Measurements from ENCODE around the gene BRD8.
"Not testable (repeated sequence)": the region's sequence is repeated elsewhere in the genome, so short reads cannot be mapped to it uniquely, and the experiment has no call there.

BRD8 gene

GRCh38 chr5:138178516-138179276 lies at the start of gene BRD8, which contains the start of gene KIF20A:
TSS of gene BRD8 (minus strand) at chr5:138178630. CDS start at chr5:138178614, 16 bp downstream.
TSS of gene KIF20A (plus strand) at chr5:138179112. CDS start at chr5:138179681, 569 bp downstream.
- peak; percentile 98 for DNase-seq

GRCh38 chr5:138226910-138227309 lies 48.5 kb upstream of the BRD8 start:
- no peak for DNase-seq

DNA sequence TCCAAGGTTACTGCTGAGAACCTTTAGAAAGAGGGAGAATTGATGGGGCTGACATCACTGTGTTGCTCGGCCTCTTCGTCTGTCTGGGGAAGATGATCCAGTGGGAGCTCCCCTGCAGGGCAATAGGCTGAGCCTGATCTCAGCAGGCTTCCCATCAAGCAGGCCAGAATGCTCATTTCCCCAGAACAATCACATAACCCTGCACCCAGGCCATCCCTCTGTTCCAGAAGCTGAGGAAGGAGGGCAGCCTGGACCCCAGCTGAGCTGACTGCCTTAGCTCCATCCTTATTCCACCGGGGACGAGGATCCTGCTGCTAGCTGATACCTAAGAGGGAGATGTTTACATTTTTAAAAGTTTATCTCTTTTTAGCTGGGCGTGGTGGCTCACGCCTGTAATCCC lies 46.3 kb upstream of the BRD8 start:
- DNase-seq, result no peak

DNA sequence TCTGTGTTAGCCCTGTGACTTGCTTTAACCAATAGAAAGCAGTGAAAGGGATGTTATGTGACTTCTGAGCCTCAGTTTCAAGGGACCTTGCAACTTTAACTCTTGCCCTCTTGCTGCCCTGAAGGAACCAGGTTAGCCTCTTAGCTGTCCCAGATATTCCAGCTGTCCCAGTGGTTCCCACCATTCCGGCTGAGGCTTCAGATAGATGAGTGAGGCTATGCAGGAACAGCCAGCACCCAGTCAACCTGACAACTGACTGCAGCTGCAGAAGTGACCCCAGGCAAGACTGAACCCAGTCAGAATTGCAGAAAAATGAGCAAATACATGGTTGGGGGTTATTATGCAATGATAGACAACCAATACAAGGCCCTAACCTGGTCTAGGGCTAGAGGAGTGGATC lies 45.1 kb upstream of the BRD8 start:
- no peak for DNase-seq

DNA sequence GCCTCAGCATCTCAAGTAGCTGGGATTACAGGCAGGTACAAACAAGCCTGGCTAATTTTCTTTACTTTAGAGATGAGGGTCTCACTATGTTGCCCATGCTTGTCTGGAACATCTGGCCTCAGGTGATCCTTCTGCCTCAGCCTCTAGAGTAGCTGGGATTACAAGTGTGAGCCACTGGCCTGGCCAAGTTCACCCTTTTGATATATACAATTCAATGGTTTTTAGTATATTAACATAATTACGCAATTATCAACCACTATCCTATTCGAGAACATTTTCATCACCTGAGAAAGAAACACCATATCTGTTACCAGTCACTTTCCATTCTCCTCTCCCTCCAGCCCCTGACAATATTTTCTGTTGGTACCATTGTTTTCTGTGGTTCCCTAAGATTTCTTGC lies 38.4 kb upstream of the BRD8 start:
- DNase-seq, result no peak

DNA sequence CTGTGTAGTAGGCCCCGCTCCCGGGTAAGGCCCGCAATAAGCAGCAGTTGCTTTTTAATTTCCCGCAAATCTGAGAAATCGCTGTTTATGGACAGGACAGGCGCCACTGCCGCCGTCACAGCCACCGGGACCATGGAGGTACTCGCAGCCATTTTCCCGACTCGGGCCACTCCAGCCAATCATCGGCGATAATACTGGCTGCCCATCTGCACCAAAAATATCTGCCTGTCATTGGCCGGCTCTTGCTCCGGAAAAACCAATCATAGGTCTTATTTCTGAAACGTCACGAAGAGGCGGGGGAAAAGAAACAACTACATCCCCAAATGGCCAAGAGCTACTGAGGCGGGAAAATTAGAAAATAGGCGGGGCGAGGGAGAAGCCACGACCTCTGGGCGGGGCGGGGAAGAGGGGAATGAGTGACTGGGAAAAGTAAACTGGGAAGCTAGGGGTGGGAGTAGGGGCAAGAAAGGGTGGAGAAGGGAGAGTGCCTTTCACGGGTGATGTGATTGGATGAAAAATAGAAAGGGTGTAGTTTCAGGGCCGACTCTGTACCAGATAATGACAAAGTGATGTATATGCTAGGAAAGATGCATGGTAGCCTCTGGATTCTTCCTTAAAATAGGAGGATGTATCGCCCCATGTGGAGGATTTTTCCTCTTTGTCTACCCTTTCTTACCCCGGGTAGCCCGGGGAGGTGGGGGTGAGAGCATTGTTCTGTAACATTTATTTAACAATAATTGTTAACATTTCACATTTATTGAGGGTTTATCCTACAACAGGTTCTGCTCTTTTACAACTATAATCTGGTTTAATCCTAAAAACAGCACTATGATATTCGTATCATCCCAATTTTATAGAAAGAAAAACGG lies 35.0 kb upstream of the BRD8 start, which contains the start of gene CDC23:
CDC23 (minus strand) TSS at position 163 of the 869 bp plus-strand sequence; CDS start at position 152, 11 bp downstream.
- DNase-seq, result peak; percentile 98

- peak; percentile 45 for DNase-seq
These were observed 34.4 kb upstream of the BRD8 start for GRCh38 chr5:138212828-138213160.

DNA sequence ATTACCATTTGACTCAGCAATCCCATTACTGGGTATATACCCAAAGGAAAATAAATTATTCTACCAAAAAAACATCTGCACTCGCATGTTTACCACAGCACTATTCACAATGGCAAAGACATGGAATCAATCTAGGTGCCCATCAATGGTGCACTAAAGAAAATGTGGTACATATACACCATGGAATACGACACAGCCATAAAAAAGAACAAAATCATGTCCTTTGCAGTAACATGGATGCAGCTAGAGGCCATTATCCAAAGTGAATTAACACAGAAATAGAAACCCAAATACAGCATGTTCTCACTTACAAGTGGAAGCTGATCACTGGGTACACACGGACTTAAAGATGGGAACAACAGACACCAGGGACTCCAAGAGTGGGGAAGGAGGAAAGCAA lies 32.6 kb upstream of the BRD8 start:
- no peak for DNase-seq

DNA sequence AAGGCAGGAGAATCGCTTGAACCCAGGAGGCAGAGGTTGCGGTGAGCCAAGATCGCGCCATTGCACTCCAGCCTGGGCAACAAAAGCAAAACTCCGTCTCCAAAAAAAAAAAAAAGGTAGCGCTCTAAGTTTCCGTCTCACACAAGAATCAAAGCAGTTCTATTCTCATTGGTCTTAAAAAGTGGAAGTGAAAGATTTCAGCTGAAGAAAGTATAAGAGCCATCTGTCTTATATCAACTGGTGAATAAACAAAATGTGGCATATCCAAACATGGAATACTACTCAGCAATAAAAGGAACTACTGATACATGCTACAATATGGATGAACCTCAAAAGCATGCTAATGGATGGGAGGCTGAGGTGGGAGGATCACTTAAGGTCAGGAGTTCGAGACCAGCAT lies 15.4 kb upstream of the BRD8 start:
- DNase-seq, result not testable (repeated sequence)

DNA sequence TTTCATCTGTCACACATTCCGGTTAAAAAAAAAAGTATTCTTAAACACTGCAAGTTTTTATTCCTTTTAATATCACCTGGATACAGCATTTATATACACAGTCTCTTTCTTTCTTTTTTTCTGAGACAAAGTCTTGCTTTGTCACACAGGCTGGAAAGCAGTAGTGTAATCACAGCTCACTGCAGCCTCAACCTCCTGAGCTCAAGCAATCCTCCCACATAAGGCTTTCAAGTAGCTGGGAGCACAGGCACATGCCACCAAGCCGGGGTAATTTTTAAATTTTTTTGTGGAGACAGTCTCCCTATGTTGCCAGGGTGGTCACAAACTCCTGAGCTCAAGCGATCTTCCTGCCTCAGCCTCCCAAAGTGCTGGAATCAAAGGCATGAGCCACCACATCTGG lies 14.4 kb upstream of the BRD8 start:
- DNase-seq, result no peak

- DNase-seq, result no peak
These were observed 10.2 kb upstream of the BRD8 start for GRCh38 chr5:138188626-138189025.

- no peak for DNase-seq
These were observed 7.6 kb upstream of the BRD8 start for GRCh38 chr5:138186002-138186447.

GRCh38 chr5:138182808-138183207 lies 4.4 kb upstream of the BRD8 start:
- no peak for DNase-seq

DNA sequence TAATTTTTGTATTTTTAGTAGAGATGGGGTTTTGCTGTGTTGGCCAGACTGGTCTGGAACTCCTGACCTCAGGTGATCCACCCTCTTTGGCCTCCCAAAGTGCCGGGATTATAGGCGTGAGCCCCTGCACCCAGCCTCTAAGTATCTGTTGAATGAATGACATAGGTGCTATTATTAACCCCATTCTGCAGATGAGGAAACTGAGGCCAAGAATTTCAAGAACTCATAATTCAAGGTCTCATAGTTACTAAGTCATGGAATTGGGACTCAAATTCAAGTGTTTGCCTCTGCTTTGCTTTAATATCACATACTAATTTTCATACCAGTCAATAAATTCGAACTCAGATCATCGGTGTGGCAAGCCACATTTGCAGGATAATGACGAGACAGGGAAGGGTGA lies 2.4 kb upstream of the BRD8 start:
- no peak for DNase-seq

GRCh38 chr5:138180183-138180782 lies 1.9 kb upstream of the BRD8 start:
- DNase-seq, result peak; percentile 72

GRCh38 chr5:138179277-138179857 lies 937 bp upstream of the BRD8 start:
- peak; percentile 42 for DNase-seq

DNA sequence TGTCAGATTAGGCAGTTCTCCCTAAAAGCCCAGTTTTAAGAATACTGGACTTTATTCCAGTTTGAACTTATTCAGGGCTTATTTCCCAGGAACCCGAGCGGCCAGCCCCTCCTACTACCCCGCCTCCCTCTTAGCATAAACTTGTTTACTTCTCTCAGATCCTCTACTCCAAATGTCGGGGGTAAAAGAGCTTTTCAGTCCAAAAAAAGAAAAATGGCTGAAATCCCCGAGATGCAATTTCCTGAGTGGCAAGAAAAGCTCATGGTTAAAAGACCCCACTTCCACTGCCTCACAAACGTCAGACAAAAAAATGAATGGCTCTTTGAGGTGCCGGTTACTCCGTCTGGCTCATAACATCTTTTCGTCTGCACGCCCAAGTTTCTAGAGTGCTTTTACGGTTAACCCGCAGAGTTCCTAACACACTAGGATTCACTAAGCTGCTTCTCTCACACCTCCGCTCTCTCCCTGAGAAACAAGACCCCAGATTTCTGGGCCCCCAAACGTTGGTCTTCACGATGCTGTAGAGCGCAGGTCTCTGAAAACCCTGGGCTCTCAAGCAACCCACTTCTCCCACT lies 402 bp downstream of the BRD8 start:
- DNase-seq, result peak; percentile 34

- DNase-seq, result no peak
These were observed 8.1 kb downstream of the BRD8 start for GRCh38 chr5:138170299-138170698.

DNA sequence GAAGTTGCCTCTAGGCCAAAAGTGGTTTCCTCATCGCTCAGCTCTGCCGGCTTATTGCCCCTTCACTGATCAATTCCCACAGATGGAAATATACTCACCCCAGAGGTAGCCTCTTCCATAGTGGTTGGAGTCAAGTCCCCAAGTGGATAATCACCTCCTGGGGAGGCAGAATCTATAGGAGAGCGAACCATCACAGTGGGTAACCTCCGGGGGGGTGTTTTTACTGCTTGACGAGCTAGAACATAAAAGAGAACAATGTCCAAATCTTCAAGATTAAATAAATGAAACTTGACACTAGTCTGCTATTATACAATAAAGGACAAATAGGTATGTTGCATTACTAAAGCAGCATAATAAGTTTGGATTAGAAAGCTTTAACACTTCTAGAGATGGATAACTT lies 9.3 kb downstream of the BRD8 start:
- no peak for DNase-seq

- no peak for DNase-seq
These were observed 14.7 kb downstream of the BRD8 start for GRCh38 chr5:138163721-138164120.

GRCh38 chr5:138160706-138161105 lies 17.7 kb downstream of the BRD8 start:
- no peak for DNase-seq

DNA sequence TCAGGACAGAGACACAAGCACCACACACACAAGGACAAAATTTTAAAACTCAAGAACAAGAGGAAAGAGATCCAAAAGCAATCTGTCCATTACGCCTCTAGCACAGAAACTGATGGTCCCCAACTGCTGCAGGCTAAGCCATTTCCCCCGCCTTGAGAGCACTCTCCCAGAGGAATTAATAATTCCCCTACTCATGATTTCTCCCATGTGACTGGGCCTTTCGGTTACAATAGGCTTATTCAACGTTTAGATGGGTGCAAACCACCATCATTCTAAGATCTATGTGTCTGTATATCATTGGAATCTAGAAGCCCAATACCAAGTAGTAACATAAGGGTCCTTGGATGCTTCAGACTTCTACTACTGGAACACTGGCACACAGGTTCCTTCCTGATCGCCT lies 18.8 kb downstream of the BRD8 start:
- no peak for DNase-seq

DNA sequence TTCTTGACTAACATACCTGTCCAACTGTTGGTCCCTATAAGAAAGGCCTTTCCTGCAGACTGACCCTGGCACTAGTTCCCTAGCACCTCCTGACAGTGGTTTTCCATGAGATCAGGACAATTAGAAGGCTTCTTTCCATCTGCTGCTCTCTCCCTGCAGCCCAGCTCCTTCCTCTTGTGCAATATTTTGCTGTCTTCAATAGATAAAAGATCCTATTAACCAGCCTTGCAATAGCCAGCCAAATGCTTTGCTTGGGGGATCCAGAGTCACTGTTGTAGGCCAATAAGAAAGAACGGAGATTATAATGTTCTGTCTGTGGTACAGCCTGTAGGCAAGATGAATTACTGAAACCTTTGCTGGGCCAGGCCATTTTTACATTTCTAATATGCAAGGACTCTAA lies 20.8 kb downstream of the BRD8 start:
- DNase-seq, result no peak
